HepG2 (cell line): Measurements from ENCODE around the gene GPLD1. TPM values are rescaled to one million over a fixed set of nuclear protein-coding genes. Genes with fewer than 3 reads are reported as not detected.

ENCODE experiments used
- FOXK1 ChIP-seq: sonication (generic); formaldehyde crosslinking; IDR thresholded peaks from 2 replicates; pipeline ENCODE4 v1.4.0; 2020; ENCODE audit warnings: low read depth, missing genetic modification reagents, borderline replicate concordance
- HBP1 ChIP-seq: IDR thresholded peaks from 2 replicates; pipeline ENCODE4 v1.6.1; 2016; ENCODE audit warnings: low read depth, control low read depth
- MIER3 ChIP-seq: IDR thresholded peaks from 2 replicates; pipeline ENCODE4 v1.6.1; 2016; ENCODE audit warnings: missing compliant biosample characterization, borderline replicate concordance
- NFIC ChIP-seq: IDR thresholded peaks from 2 replicates; pipeline ENCODE4 v1.6.1; 2012; ENCODE audit warnings: mild to moderate bottlenecking, low read length, inconsistent platforms
- POGK ChIP-seq: sonication (generic); formaldehyde crosslinking; conservative IDR thresholded peaks from 2 replicates; pipeline ENCODE4 v1.8.0; 2022; ENCODE audit warnings: mild to moderate bottlenecking, moderate library complexity, missing genetic modification reagents
- SATB2 ChIP-seq: sonication (generic); formaldehyde crosslinking; IDR thresholded peaks from 2 replicates; pipeline ENCODE4 v1.5.0; 2020; ENCODE audit warnings: missing genetic modification reagents
- SKI ChIP-seq: fragments of 450-650 bp; IDR thresholded peaks from one replicate; pipeline ENCODE4 v1.6.1; 2018; ENCODE audit warnings: mild to moderate bottlenecking; ENCODE audit not compliant: partially characterized antibody
- TP53 ChIP-seq: sonication (generic); formaldehyde crosslinking; conservative IDR thresholded peaks from 2 replicates; pipeline ENCODE4 v1.4.0; 2020; ENCODE audit warnings: missing genetic modification reagents
- ZEB1 ChIP-seq: IDR thresholded peaks from 2 replicates; pipeline ENCODE4 v1.6.1; 2012; ENCODE audit warnings: mild to moderate bottlenecking, low read depth, inconsistent platforms; ENCODE audit not compliant: insufficient replicate concordance
- ZFP91 ChIP-seq: sonication (generic); formaldehyde crosslinking; IDR thresholded peaks from 2 replicates; pipeline ENCODE4 v1.9.0; 2022; ENCODE audit warnings: missing genetic modification reagents, mild to moderate bottlenecking, borderline replicate concordance
- ZGPAT ChIP-seq: IDR thresholded peaks from 2 replicates; pipeline ENCODE4 v1.6.1; 2016; ENCODE audit warnings: mild to moderate bottlenecking
- ZKSCAN1 ChIP-seq: fragments of 150-350 bp; IDR thresholded peaks from 2 replicates; pipeline ENCODE4 v1.6.1; 2014; ENCODE audit warnings: low read length
- ZNF230 ChIP-seq: sonication (generic); formaldehyde crosslinking; IDR thresholded peaks from 2 replicates; pipeline ENCODE4 v1.4.0; 2020; ENCODE audit warnings: mild to moderate bottlenecking, missing genetic modification reagents
- ZNF580 ChIP-seq: IDR thresholded peaks from 2 replicates; pipeline ENCODE4 v1.6.1; 2016; ENCODE audit warnings: low read depth, borderline replicate concordance
- ZNF709 ChIP-seq: sonication (generic); formaldehyde crosslinking; IDR thresholded peaks from 2 replicates; pipeline ENCODE4 v1.5.0; 2020; ENCODE audit warnings: mild to moderate bottlenecking, missing genetic modification reagents
- ZNF800 ChIP-seq: sonication (generic); formaldehyde crosslinking; IDR thresholded peaks from 2 replicates; pipeline ENCODE4 v1.4.0; 2020; ENCODE audit warnings: missing genetic modification reagents
- ZSCAN25 ChIP-seq: sonication (generic); formaldehyde crosslinking; IDR thresholded peaks from 2 replicates; pipeline ENCODE4 v1.8.0; 2022; ENCODE audit warnings: mild to moderate bottlenecking, missing genetic modification reagents
- ZSCAN9 ChIP-seq: IDR thresholded peaks from 2 replicates; pipeline ENCODE4 v1.6.1; 2016; ENCODE audit warnings: borderline replicate concordance
- polyA plus RNA-seq, 8 experiments: library from polyadenylated mRNA; depleted of rRNA in 3 of 8; stranded (reverse) in 7 of 8; unstranded in 1 of 8; fragments of >200 nt; fragmentation: Illumina TruSeq in 4 of 8; extraction: Trizol in 4 of 8; gene quantifications; 2 replicates each; pipeline versions ENCODE4 v1.2.1 to v1.2.3, GENCODE V29; 2011 to 2016; ENCODE audit warnings: low read depth in 4 of 8, missing spikeins in 1 of 8, mixed read lengths in 1 of 8; ENCODE audit not compliant: insufficient read depth in 1 of 8
- total RNA-seq, 5 experiments: library from RNA; depleted of rRNA; stranded (reverse); fragments of >200 nt; fragmentation: Illumina TruSeq; extraction: Trizol; gene quantifications; 2 replicates each; pipeline ENCODE4 v1.2.3, GENCODE V29; 2016; ENCODE audit warnings: low read depth in 1 of 5

The GPLD1 gene
- total and polyA plus RNA-seq, 2 of the 13 experiments (the other 11 are each of a cell fraction or from before 2014, with no cell fraction given), result 6.2 to 7.6 TPM

- no peak for TF ChIP-seq ZGPAT (CRISPR knock-in tag)
- peak; percentile 79 for TF ChIP-seq ZNF800
- no peak for TF ChIP-seq TP53 (CRISPR knock-in tag)
- peak; percentile 59; the same call in 1 of the 2 replicates for TF ChIP-seq MIER3 (CRISPR knock-in tag)
- TF ChIP-seq ZNF709 (CRISPR knock-in tag), result no peak
- TF ChIP-seq ZNF580 (CRISPR knock-in tag), result no peak
- TF ChIP-seq POGK, result 0 out of 2 replicates have a peak, but pooled peaks have one; percentile 21
- TF ChIP-seq NFIC, result no peak
- no peak for TF ChIP-seq HBP1 (CRISPR knock-in tag)
- TF ChIP-seq ZFP91 (CRISPR knock-in tag), result no peak; the same call in 1 of the 2 replicates
- peak; percentile 28; the same call in 1 of the 2 replicates for TF ChIP-seq FOXK1 (CRISPR knock-in tag)
- no peak for TF ChIP-seq ZSCAN9 (CRISPR knock-in tag)
- TF ChIP-seq SKI, result no peak
- no peak for TF ChIP-seq ZNF230 (CRISPR knock-in tag)
- no peak for TF ChIP-seq ZSCAN25
- TF ChIP-seq ZKSCAN1, result no peak
- TF ChIP-seq SATB2 (CRISPR knock-in tag), result no peak
- TF ChIP-seq ZEB1, result peak; percentile 77
These were observed 4.8 kb upstream of the GPLD1 start (continued) for GRCh38 chr6:24493945-24494820.
